ENCODE measurements around the gene MSRB2. TPM values are rescaled to one million over a fixed set of nuclear protein-coding genes. Genes with fewer than 3 reads are reported as not detected.

Gene MSRB2
- total and polyA plus RNA-seq, 2 of the 8 experiments (the other 6 are each of a cell fraction or from before 2014, with no cell fraction given) = 11.0 to 13.9 TPM

DNA sequence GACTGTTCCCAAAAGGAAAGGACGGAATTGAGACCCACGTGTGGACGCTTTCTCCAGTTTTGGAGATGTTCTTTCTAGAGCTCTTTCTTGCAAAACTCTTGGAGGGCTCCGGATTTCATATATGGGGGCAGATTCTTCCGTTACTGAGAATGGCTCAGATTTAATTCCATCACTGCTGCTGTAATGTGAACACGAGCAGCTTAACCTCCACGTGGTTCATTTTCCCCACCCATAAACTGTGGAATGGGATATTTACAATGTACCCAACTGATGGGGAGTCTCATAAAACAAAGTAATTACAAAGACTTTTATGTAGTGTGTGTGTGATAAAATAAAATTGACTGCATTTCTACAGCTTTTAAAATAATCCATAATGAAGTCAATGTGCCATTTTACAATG, 15.1 kb upstream of the MSRB2 start (continued):
- TF ChIP-seq, protein P1, sequence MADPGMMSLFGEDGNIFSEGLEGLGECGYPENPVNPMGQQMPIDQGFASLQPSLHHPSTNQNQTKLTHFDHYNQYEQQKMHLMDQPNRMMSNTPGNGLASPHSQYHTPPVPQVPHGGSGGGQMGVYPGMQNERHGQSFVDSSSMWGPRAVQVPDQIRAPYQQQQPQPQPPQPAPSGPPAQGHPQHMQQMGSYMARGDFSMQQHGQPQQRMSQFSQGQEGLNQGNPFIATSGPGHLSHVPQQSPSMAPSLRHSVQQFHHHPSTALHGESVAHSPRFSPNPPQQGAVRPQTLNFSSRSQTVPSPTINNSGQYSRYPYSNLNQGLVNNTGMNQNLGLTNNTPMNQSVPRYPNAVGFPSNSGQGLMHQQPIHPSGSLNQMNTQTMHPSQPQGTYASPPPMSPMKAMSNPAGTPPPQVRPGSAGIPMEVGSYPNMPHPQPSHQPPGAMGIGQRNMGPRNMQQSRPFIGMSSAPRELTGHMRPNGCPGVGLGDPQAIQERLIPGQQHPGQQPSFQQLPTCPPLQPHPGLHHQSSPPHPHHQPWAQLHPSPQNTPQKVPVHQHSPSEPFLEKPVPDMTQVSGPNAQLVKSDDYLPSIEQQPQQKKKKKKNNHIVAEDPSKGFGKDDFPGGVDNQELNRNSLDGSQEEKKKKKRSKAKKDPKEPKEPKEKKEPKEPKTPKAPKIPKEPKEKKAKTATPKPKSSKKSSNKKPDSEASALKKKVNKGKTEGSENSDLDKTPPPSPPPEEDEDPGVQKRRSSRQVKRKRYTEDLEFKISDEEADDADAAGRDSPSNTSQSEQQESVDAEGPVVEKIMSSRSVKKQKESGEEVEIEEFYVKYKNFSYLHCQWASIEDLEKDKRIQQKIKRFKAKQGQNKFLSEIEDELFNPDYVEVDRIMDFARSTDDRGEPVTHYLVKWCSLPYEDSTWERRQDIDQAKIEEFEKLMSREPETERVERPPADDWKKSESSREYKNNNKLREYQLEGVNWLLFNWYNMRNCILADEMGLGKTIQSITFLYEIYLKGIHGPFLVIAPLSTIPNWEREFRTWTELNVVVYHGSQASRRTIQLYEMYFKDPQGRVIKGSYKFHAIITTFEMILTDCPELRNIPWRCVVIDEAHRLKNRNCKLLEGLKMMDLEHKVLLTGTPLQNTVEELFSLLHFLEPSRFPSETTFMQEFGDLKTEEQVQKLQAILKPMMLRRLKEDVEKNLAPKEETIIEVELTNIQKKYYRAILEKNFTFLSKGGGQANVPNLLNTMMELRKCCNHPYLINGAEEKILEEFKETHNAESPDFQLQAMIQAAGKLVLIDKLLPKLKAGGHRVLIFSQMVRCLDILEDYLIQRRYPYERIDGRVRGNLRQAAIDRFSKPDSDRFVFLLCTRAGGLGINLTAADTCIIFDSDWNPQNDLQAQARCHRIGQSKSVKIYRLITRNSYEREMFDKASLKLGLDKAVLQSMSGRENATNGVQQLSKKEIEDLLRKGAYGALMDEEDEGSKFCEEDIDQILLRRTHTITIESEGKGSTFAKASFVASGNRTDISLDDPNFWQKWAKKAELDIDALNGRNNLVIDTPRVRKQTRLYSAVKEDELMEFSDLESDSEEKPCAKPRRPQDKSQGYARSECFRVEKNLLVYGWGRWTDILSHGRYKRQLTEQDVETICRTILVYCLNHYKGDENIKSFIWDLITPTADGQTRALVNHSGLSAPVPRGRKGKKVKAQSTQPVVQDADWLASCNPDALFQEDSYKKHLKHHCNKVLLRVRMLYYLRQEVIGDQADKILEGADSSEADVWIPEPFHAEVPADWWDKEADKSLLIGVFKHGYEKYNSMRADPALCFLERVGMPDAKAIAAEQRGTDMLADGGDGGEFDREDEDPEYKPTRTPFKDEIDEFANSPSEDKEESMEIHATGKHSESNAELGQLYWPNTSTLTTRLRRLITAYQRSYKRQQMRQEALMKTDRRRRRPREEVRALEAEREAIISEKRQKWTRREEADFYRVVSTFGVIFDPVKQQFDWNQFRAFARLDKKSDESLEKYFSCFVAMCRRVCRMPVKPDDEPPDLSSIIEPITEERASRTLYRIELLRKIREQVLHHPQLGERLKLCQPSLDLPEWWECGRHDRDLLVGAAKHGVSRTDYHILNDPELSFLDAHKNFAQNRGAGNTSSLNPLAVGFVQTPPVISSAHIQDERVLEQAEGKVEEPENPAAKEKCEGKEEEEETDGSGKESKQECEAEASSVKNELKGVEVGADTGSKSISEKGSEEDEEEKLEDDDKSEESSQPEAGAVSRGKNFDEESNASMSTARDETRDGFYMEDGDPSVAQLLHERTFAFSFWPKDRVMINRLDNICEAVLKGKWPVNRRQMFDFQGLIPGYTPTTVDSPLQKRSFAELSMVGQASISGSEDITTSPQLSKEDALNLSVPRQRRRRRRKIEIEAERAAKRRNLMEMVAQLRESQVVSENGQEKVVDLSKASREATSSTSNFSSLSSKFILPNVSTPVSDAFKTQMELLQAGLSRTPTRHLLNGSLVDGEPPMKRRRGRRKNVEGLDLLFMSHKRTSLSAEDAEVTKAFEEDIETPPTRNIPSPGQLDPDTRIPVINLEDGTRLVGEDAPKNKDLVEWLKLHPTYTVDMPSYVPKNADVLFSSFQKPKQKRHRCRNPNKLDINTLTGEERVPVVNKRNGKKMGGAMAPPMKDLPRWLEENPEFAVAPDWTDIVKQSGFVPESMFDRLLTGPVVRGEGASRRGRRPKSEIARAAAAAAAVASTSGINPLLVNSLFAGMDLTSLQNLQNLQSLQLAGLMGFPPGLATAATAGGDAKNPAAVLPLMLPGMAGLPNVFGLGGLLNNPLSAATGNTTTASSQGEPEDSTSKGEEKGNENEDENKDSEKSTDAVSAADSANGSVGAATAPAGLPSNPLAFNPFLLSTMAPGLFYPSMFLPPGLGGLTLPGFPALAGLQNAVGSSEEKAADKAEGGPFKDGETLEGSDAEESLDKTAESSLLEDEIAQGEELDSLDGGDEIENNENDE (IDR thresholded peaks at IDR 0.05; ENCODE audit: insufficient replicate concordance, low read length) = no peak
- TF ChIP-seq HDAC2 (IDR thresholded peaks at IDR 0.05; ENCODE audit: borderline replicate concordance in 1 of 2, low read depth in 2 of 2, low read length in 2 of 2) (no peak), SIX5 (IDR thresholded peaks at IDR 0.05; ENCODE audit: low read depth, low read length) (no peak), CHD2 (IDR thresholded peaks at IDR 0.05; ENCODE audit: low read length) (no peak), TAF7 (optimal IDR thresholded peaks at IDR 0.05; ENCODE audit: borderline replicate concordance, low read depth, low read length) (no peak), YY1 (IDR thresholded peaks at IDR 0.05; ENCODE audit: low read depth, low read length) (no peak), NANOG (IDR thresholded peaks at IDR 0.05; ENCODE audit: insufficient read depth, low read depth, low read length, poor library complexity, severe bottlenecking) (no peak), BCL11A (IDR thresholded peaks at IDR 0.05; ENCODE audit: low read depth in 2 of 2, low read length in 2 of 2) (no peak), NRF1 (IDR thresholded peaks at IDR 0.05; ENCODE audit: low read depth, low read length) (no peak), ASH2L (IDR thresholded peaks at IDR 0.05; ENCODE audit: low read length) (no peak)
- TF ChIP-seq, protein P2, sequence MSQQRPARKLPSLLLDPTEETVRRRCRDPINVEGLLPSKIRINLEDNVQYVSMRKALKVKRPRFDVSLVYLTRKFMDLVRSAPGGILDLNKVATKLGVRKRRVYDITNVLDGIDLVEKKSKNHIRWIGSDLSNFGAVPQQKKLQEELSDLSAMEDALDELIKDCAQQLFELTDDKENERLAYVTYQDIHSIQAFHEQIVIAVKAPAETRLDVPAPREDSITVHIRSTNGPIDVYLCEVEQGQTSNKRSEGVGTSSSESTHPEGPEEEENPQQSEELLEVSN (IDR thresholded peaks at IDR 0.05) = no peak
